Sciatic nerve (tissue), 2 donors: ENCODE measurements around the gene NDUFA3. TPM values are rescaled to one million over a fixed set of nuclear protein-coding genes. Genes with fewer than 3 reads are reported as not detected.

Source experiments
- ATAC-seq: fragments of 200-7000 bp; cut with Tn5 transposase; one replicate; pipeline ENCODE4 v1.9.1; 2020; ENCODE audit warnings: mild to moderate bottlenecking, moderate library complexity
- DNase-seq: peaks from one replicate; pipeline ENCODE4 v3.0.0-alpha.2; 2020; ENCODE audit warnings: low spot score
- intact Hi-C: fragments of 100-400 bp; cut with DNase I; formaldehyde crosslinking; loops from one replicate; pipeline ENCODE4 v1.14.2; 2022
- total RNA-seq: library from RNA; stranded (reverse); fragmentation: NEBNext Ultra II Directional; extraction: Animal tissue kit (Norgen Biotek cat#: 25700); gene quantifications from one replicate; pipeline ENCODE4 v1.2.1, GENCODE V29; 2021
- donor health status: DM: no; HTN: no; CAD: no.
- donor health status: DM: no; HTN: no; CAD: no.

The NDUFA3 gene
- total RNA-seq, 1 donor from 2014 or later = 80.5 TPM

GRCh38 chr19:54105796-54106195 lies 3.1 kb downstream of the NDUFA3 start:
- intact Hi-C loops = no loop called here
- ATAC-seq = no peak
- DNase-seq = peak; percentile 42

- DNase-seq = peak; percentile 51
- intact Hi-C loops = no loop called here
- no peak for ATAC-seq
Measured at GRCh38 chr19:54106716-54107115, 4.1 kb downstream of the NDUFA3 start.

- DNase-seq (peak; percentile 53), ATAC-seq (no peak)
- intact Hi-C loops = no loop called here
Measured at GRCh38 chr19:54107876-54108490, 5.3 kb downstream of the NDUFA3 start.

- DNase-seq (no peak), ATAC-seq (no peak)
- intact Hi-C loops = no loop called here
Measured at GRCh38 chr19:54108496-54108895, 5.8 kb downstream of the NDUFA3 start.

GRCh38 chr19:54109651-54110050 lies 7.0 kb downstream of the NDUFA3 start:
- DNase-seq (no peak), ATAC-seq (no peak)
- intact Hi-C loops = no loop called here

- ATAC-seq (peak; percentile 15), DNase-seq (peak; percentile 73)
- intact Hi-C loops = no loop called here
Measured at GRCh38 chr19:54114340-54115108, 11.9 kb downstream of the NDUFA3 start.

GRCh38 chr19:54115109-54116063 lies 12.7 kb downstream of the NDUFA3 start, which contains the start of the genes PRPF31 and TFPT:
PRPF31 (plus strand) TSS chr19:54115754; CDS start chr19:54118279, 2,525 bp downstream.
TFPT (minus strand) TSS chr19:54115657; CDS start chr19:54115269, 388 bp downstream.
- peak; percentile 98 for ATAC-seq
- intact Hi-C loops = no loop called here
- peak; percentile 98 for DNase-seq

GRCh38 chr19:54121259-54121658 lies 18.6 kb downstream of the NDUFA3 start:
- ATAC-seq (no peak), DNase-seq (no peak)
- intact Hi-C loops = no loop called here

- ATAC-seq (no peak), DNase-seq (no peak)
- intact Hi-C loops = no loop called here
Measured at GRCh38 chr19:54123682-54124081, 21.0 kb downstream of the NDUFA3 start.

GRCh38 chr19:54124393-54124792 lies 21.7 kb downstream of the NDUFA3 start:
- no peak for ATAC-seq
- no peak for DNase-seq
- intact Hi-C loops = no loop called here

GRCh38 chr19:54125713-54126112 lies 23.1 kb downstream of the NDUFA3 start:
- no peak for DNase-seq
- intact Hi-C loops = no loop called here
- no peak for ATAC-seq

GRCh38 chr19:54127688-54128440 lies 25.2 kb downstream of the NDUFA3 start:
- DNase-seq = no peak
- intact Hi-C loops = no loop called here
- ATAC-seq = no peak

- no peak for DNase-seq
- ATAC-seq = no peak
- intact Hi-C loops = no loop called here
Measured at GRCh38 chr19:54128441-54128725, 25.7 kb downstream of the NDUFA3 start.

GRCh38 chr19:54128796-54129616 lies 26.4 kb downstream of the NDUFA3 start:
- intact Hi-C loops = no loop called here
- no peak for ATAC-seq
- no peak for DNase-seq

GRCh38 chr19:54129617-54129996 lies 27.0 kb downstream of the NDUFA3 start:
- intact Hi-C loops = no loop called here
- DNase-seq (no peak), ATAC-seq (no peak)

- intact Hi-C loops = no loop called here
- ATAC-seq (no peak), DNase-seq (no peak)
Measured at GRCh38 chr19:54133312-54133956, 30.8 kb downstream of the NDUFA3 start.

GRCh38 chr19:54133957-54134590 lies 31.4 kb downstream of the NDUFA3 start:
- DNase-seq (no peak), ATAC-seq (no peak)
- intact Hi-C loops = no loop called here
